Inflammatory macrophage treated with lipopolysaccharide for 1 hour (primary cell): Measurements from ENCODE around the gene OR2W3.
A peak's percentile ranks its signal among the peaks of the same experiment; 100 is the strongest.

ENCODE experiments used
- DNase-seq, 2 donors: peaks; one replicate each; pipeline ENCODE4 v3.0.0-alpha.2; 2020 to 2022

The OR2W3 gene

GRCh38 chr1:247923941-247924340, 28.6 kb downstream of the OR2W3 start:
- no peak for DNase-seq

GRCh38 chr1:247924868-247925267, 29.5 kb downstream of the OR2W3 start, which contains the start of gene OR2AJ1:
Gene OR2AJ1, plus strand, starts transcription at chr1:247924889. Its CDS starts 8,880 bp downstream, at chr1:247933769.
- no peak for DNase-seq

- DNase-seq: no peak
These were observed 38.6 kb downstream of the OR2W3 start for GRCh38 chr1:247933989-247934388.

- DNase-seq: no peak
These were observed 40.4 kb downstream of the OR2W3 start for GRCh38 chr1:247935781-247936180.

GRCh38 chr1:247936415-247936814, 41.0 kb downstream of the OR2W3 start:
- DNase-seq: no peak

GRCh38 chr1:247936965-247937734, 41.8 kb downstream of the OR2W3 start:
- DNase-seq: peak; percentile 78 to 96

- no peak for DNase-seq
These were observed 47.2 kb downstream of the OR2W3 start for GRCh38 chr1:247942624-247943023.
